Endothelial cell of umbilical vein (primary cell): ENCODE results near the gene ARMH1. TPM values are rescaled to one million over a fixed set of nuclear protein-coding genes. Genes with fewer than 3 reads are reported as not detected.

Source experiments
- BruUV-seq: library from RNA; stranded (reverse); fragments of 400-500 nt; replicated peaks from 2 replicates; lab custom pipeline; 2021; lab: Mats Ljungman, UMichigan
- CTCF ChIA-PET: fragments of 300-600, 350-600 bp; sonication (Branson Sonifier 250); formaldehyde crosslinking; loops from one replicate; lab custom pipeline; 2021; ENCODE audit warnings: antibody characterized with exemption, inconsistent platforms; lab: Charles Lee
- POLR2A ChIA-PET: fragments of 300-600, 350-600 bp; sonication (Branson Sonifier 250); formaldehyde crosslinking; loops from one replicate; lab custom pipeline; 2021; ENCODE audit warnings: antibody characterized with exemption, inconsistent platforms; lab: Charles Lee
- DNase-seq: peaks from one replicate; pipeline ENCODE4 v3.0.0-alpha.2; 2011; ENCODE audit warnings: low read depth, low spot score
- FAIRE-seq: peaks from 2 replicates; lab custom pipeline; 2011; peaks lifted over from hg19 to GRCh38; lab: Jason Lieb, UNC
- H2AFZ ChIP-seq: 2 replicates; pipeline ENCODE4 v1.6.0; 2012; ENCODE audit warnings: low read depth, low read length, control low read depth, inconsistent platforms
- H3K27ac ChIP-seq: 2 replicates; pipeline ENCODE4 v1.5.1; 2011; ENCODE audit warnings: low read depth, mild to moderate bottlenecking, control low read depth, low read length, moderate library complexity; ENCODE audit not compliant: insufficient read depth
- H3K27me3 ChIP-seq, 2 experiments: 2 replicates each; pipeline versions ENCODE4 v1.6.0 to v1.6.1; 2011; ENCODE audit warnings: low read length in 2 of 2, mixed read lengths in 1 of 2; ENCODE audit not compliant: control insufficient read depth in 2 of 2, insufficient read depth in 2 of 2
- H3K36me3 ChIP-seq, 2 experiments: 2 replicates in 1 of 2; 3 replicates in 1 of 2; pipeline ENCODE4 v1.5.1; 2011; ENCODE audit warnings: low read length in 2 of 2, mild to moderate bottlenecking in 1 of 2, moderate library complexity in 1 of 2; ENCODE audit not compliant: control insufficient read depth in 2 of 2, insufficient read depth in 2 of 2; ENCODE audit errors: extremely low read depth in 1 of 2
- H3K4me1 ChIP-seq: 3 replicates; pipeline ENCODE4 v1.5.1; 2011; ENCODE audit warnings: mild to moderate bottlenecking, low read length; ENCODE audit not compliant: control insufficient read depth, insufficient read depth; ENCODE audit errors: extremely low read depth
- H3K4me2 ChIP-seq: 2 replicates; pipeline ENCODE4 v1.6.1; 2011; ENCODE audit warnings: low read length, control low read depth, mixed read lengths; ENCODE audit not compliant: insufficient read depth
- H3K4me3 ChIP-seq, 3 experiments: fragments of 200-600 bp in 1 of 3; sonication (generic), shearing (Covaris generic) in 1 of 3; replicated peaks in 1 of 3; 2 replicates each; pipeline ENCODE4 v1.5.1; 2011 to 2016; ENCODE audit warnings: control low read depth in 3 of 3, low read length in 3 of 3, mild to moderate bottlenecking in 2 of 3, inconsistent platforms in 1 of 3, low read depth in 1 of 3, moderate library complexity in 1 of 3; ENCODE audit not compliant: insufficient read depth in 1 of 3
- H3K79me2 ChIP-seq: 2 replicates; pipeline ENCODE4 v1.6.0; 2012; ENCODE audit warnings: low read length, inconsistent platforms; ENCODE audit not compliant: control insufficient read depth, insufficient read depth
- H3K9ac ChIP-seq: replicated peaks from 2 replicates; pipeline ENCODE3; 2011; ENCODE audit warnings: low read length, control low read depth; ENCODE audit not compliant: insufficient read depth; ENCODE audit errors: extremely low read depth
- H3K9me1 ChIP-seq: replicated peaks from 3 replicates; pipeline ENCODE4 v1.6.0; 2011; ENCODE audit warnings: mild to moderate bottlenecking, low read length; ENCODE audit not compliant: control insufficient read depth, insufficient read depth; ENCODE audit errors: extremely low read depth
- H3K9me3 ChIP-seq: replicated peaks from 2 replicates; pipeline ENCODE4 v1.5.1; 2012; ENCODE audit warnings: low read length, inconsistent platforms; ENCODE audit not compliant: control insufficient read depth, insufficient read depth
- H4K20me1 ChIP-seq: replicated peaks from 2 replicates; pipeline ENCODE3; 2011; ENCODE audit warnings: mild to moderate bottlenecking, low read length; ENCODE audit not compliant: control insufficient read depth, insufficient read depth; ENCODE audit errors: extremely low read depth
- EZH2 ChIP-seq: IDR thresholded peaks from 2 replicates; pipeline ENCODE4 v1.6.1; 2012; ENCODE audit warnings: borderline replicate concordance, low read depth, mild to moderate bottlenecking, moderate library complexity, low read length, inconsistent platforms; ENCODE audit not compliant: severe bottlenecking
- FOS ChIP-seq: IDR thresholded peaks from 2 replicates; pipeline ENCODE4 v1.6.1; 2011; ENCODE audit warnings: mild to moderate bottlenecking, low read length, moderate library complexity, borderline replicate concordance; ENCODE audit not compliant: insufficient read depth
- GATA2 ChIP-seq: IDR thresholded peaks from 2 replicates; pipeline ENCODE4 v1.7.0; 2011; ENCODE audit warnings: low read depth, mild to moderate bottlenecking, moderate library complexity, mixed read lengths, low read length; ENCODE audit not compliant: insufficient read length, insufficient read depth
- JUN ChIP-seq: IDR thresholded peaks from 2 replicates; pipeline ENCODE4 v1.6.1; 2011; ENCODE audit warnings: borderline replicate concordance, low read depth; ENCODE audit not compliant: insufficient read length, insufficient read depth
- MYC ChIP-seq: IDR thresholded peaks from one replicate; pipeline ENCODE4 v1.6.1; 2011; ENCODE audit warnings: mild to moderate bottlenecking, low read depth, low read length
- POLR2A ChIP-seq: IDR thresholded peaks from 2 replicates; pipeline ENCODE4 v1.6.1; 2012; ENCODE audit warnings: low read depth, mild to moderate bottlenecking, control low read depth, low read length
- POLR2AphosphoS5 ChIP-seq: IDR thresholded peaks from 2 replicates; pipeline ENCODE4 v1.6.1; 2012; ENCODE audit warnings: low read depth, mild to moderate bottlenecking, control low read depth, low read length, moderate library complexity; ENCODE audit not compliant: insufficient read depth
- dilution Hi-C: fragments of 300-500 bp; cut with MboI; formaldehyde crosslinking; loops from one replicate; pipeline ENCODE4 v1.15.0; 2019; ENCODE audit warnings: low sequenced_read_pairs; ENCODE audit not compliant: extremely low pct_ligation_motif_present
- intact Hi-C: fragments of 100-400 bp; cut with micrococcal nuclease; formaldehyde crosslinking; loops from one replicate; pipeline ENCODE4 v1.10.0; 2022
- polyA plus RNA-seq, 4 experiments: library from polyadenylated mRNA; depleted of rRNA in 3 of 4; stranded (reverse) in 3 of 4; unstranded in 1 of 4; fragments of >200 nt; gene quantifications; 2 replicates each; pipeline versions ENCODE4 v1.2.1 to v1.2.3, GENCODE V29; 2011 to 2012; ENCODE audit warnings: missing spikeins in 1 of 4
- total RNA-seq: library from RNA; stranded (reverse); gene quantifications from 2 replicates; pipeline ENCODE4 v1.2.3, GENCODE V29; 2021
- TF ChIP-seq, protein P1 (sequence below), 2 donors: IDR thresholded peaks; 1 replicate in 1 of 2; 2 replicates in 1 of 2; pipeline ENCODE4 v1.5.1; 2011; ENCODE audit warnings: low read length in 2 of 2, mild to moderate bottlenecking in 2 of 2, moderate library complexity in 2 of 2, control low read depth in 1 of 2, inconsistent platforms in 1 of 2, low read depth in 1 of 2; ENCODE audit not compliant: insufficient read depth in 1 of 2; ENCODE audit errors: extremely low read depth in 1 of 2
- TF ChIP-seq, protein P2 (sequence below): IDR thresholded peaks from 2 replicates; pipeline ENCODE4 v1.6.1; 2011; ENCODE audit not compliant: insufficient read depth, insufficient read length

The ARMH1 gene
- total and polyA plus RNA-seq, 2 donors (not counting 3 experiments of a cell fraction or from before 2014, with no cell fraction given) = 0.17 TPM; not detected in 1

DNA sequence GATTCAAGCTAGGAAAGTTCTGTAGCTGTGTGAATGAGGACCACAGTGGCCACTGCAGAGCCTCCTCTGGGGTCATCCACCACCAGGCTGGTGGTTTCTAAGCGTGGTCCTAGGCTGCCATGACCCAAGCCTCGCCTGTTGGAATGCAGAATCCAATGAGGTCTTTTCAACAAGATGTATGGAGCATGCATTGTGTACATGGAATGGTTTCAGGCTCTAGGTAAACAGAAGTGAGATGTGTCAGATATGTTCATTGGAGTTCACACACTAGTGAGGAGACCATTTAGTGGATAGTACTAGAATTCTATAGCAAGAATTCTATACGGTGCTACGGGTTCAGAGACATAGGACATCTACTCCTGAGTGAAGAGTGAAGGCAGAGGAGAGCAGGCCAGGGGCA lies 45.8 kb downstream of the ARMH1 start:
- Histone ChIP-seq H3K9me1 (no peaks in the 10 kb centered on the region), H3K9me3 (no peaks in the 10 kb centered on the region), H3K27me3 (peaks cover 3 to 4% of the 10 kb centered on the region in 2 experiments), H3K27ac (no peak overlapping the region), H3K4me3 (no peak overlapping the region), H3K79me2 (no peaks in the 10 kb centered on the region), H2AFZ (no peak overlapping the region), H3K4me1 (no peaks in the 10 kb centered on the region), H4K20me1 (no peaks in the 10 kb centered on the region), H3K9ac (no peak overlapping the region), H3K4me2 (no peak overlapping the region), H3K36me3 (no peaks in the 10 kb centered on the region)
- ChIA-PET POLR2A (no interaction called here), CTCF (no interaction called here)
- FAIRE-seq (no peak), DNase-seq (no peak)
- dilution Hi-C loops = no loop called here
- BruUV-seq = no TSS peak
- TF ChIP-seq GATA2 = no peak
- no peak for TF ChIP-seq FOS
- no peak for TF ChIP-seq POLR2AphosphoS5
- TF ChIP-seq, protein P1, sequence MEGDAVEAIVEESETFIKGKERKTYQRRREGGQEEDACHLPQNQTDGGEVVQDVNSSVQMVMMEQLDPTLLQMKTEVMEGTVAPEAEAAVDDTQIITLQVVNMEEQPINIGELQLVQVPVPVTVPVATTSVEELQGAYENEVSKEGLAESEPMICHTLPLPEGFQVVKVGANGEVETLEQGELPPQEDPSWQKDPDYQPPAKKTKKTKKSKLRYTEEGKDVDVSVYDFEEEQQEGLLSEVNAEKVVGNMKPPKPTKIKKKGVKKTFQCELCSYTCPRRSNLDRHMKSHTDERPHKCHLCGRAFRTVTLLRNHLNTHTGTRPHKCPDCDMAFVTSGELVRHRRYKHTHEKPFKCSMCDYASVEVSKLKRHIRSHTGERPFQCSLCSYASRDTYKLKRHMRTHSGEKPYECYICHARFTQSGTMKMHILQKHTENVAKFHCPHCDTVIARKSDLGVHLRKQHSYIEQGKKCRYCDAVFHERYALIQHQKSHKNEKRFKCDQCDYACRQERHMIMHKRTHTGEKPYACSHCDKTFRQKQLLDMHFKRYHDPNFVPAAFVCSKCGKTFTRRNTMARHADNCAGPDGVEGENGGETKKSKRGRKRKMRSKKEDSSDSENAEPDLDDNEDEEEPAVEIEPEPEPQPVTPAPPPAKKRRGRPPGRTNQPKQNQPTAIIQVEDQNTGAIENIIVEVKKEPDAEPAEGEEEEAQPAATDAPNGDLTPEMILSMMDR (IDR thresholded peaks at IDR 0.05; ENCODE audit: extremely low read depth in 1 of 2, insufficient read depth in 1 of 2, low read depth in 1 of 2, low read length in 2 of 2) = no peak
- no peak for TF ChIP-seq JUN
- TF ChIP-seq, protein P2, sequence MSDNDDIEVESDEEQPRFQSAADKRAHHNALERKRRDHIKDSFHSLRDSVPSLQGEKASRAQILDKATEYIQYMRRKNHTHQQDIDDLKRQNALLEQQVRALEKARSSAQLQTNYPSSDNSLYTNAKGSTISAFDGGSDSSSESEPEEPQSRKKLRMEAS = no peak
- no peak for TF ChIP-seq EZH2
- no peak for TF ChIP-seq MYC
- TF ChIP-seq POLR2A = no peak
- intact Hi-C loops = no loop called here
